NCI-H345 treated with DMSO at 0.1 percent for 48 hours (cell line): ENCODE data around the gene LMCD1.
A peak's percentile ranks its signal among the peaks of the same experiment; 100 is the strongest.

ENCODE experiments used
- DNase-seq: peaks from one replicate; lab custom pipeline; 2025; ENCODE audit not compliant: unreplicated experiment; lab: John Stamatoyannopoulos, UW

LMCD1 gene

GRCh38 chr3:8482960-8483665, 18.5 kb upstream of the LMCD1 start:
- DNase-seq = no peak

DNA sequence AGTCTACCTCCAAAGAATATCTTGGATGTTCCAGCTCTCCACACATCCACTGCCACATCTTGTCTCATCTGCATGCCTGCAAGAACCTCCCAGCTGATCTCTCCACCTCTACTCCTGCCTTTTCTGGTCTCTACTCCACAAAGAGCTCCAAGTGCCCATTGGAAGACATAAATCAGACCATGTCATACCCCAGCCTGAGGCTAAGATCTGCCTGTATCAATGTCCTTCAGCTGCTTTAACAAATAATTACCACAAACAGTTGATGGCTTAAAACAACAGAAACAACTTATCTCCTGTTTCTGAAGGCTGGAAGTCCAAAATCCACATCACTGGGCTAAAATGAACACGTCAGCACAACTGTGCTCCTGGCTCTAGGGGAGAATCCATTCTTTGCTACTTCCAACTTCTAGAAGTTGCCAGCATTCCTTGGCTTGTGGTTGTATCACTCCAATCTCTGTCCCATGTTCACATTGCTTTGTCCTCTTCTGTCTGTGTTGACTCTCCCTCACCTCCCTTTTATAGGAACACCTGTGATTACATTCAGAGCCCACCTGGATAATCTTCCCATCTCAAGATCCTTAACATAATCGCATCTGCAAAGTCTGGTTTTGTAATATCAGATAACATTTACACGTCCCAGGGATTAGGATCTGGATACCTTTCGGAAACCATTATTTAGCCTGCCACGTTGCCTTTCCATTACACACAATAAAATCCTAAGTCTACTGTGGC, 17.0 kb upstream of the LMCD1 start:
- DNase-seq = no peak

DNA sequence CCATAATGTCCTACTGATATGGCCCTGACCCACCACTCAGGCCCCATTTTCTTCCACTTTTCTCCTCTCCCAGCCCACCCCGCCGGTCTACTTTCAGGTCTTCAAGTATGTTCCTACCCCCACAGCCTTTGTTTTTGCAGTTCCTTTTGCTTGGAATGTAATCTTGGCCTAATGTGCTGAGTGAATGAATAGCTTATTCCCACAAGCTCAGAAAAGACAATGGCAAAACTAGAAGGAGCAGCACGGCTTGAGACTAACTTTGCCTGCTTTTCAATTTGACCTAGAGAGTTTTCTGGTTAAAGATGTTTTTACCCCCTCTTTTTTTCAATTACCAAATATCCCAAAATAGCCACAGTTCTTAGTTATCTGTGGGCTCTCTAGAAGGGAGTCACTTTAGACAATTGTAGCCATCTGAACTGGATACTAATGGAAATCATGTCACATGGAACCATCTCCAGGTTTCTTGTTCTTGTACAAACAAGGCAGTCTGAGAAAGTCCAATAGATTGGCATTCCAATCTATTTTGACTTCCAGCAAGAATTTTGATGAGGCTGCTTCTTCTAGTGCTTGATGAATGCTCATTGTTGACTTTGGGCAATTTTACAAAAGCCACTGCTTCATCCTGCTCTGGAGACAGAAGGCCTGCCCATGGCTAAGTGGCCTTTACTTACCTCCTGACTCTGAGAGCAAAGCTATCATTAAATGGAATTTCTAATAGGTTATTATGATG, 16.3 kb upstream of the LMCD1 start:
- no peak for DNase-seq

GRCh38 chr3:8485943-8486342, 15.7 kb upstream of the LMCD1 start:
- DNase-seq = no peak

DNA sequence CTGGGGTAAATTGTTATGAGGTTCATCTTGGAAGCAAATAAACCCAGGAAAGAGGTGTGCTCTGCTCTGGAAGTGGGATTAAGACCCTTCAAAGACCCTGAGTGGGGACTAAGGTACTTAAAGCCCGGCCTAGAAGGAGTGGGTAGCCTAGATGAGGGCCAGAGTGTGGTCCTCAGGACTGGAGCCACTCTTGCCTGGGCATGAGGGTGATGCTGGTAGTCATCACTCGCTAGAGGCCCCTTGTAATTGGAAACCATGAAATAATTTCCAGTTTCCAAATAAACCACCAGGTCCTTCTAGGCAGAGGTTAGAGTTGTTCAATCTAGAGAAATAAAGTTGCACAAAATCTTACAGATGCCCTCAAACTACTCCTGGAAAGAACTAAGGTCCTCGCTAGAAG, 15.2 kb upstream of the LMCD1 start:
- no peak for DNase-seq

DNA sequence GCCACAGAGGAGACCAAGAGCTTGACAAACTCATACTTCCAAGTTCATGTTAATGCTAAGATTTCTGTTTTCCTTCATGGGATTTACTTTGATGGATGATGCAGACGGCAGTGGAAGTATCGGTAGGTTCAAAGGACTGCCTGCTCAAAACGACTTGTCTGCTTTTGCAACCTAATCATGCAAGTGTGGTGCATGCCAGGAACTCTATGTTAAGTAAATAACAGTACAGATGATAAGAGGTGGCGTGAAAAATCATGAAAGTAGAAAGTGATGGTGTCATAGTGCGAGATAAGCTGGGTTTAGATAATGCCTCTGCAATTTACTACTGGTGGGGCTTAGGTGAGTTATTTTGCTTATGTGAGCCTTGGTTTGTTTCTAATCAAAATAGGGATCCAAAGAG, 14.7 kb upstream of the LMCD1 start:
- DNase-seq = no peak

GRCh38 chr3:8488411-8488810, 13.2 kb upstream of the LMCD1 start:
- DNase-seq = no peak

DNA sequence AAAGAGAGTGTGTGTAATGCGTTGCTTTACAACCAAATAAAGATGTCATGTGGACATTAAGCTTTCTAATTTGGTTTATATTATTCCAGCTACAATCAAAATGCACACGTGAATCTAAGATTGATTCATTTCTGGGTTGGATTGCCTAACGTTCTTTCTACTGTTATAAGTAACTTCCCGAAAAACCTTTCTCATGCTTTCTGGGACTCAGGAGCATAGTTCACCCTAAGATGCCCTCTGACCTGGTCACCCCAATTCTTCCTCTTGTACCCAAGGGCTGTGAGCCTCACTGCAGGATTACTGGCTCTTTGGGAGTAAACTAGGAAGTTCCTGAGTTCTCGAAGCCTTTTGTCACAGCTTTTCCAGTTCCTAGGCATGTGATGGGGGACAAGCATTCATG, 12.7 kb upstream of the LMCD1 start:
- no peak for DNase-seq

GRCh38 chr3:8489278-8489792, 12.3 kb upstream of the LMCD1 start:
- DNase-seq = peak; percentile 34

GRCh38 chr3:8490079-8490552, 11.5 kb upstream of the LMCD1 start:
- no peak for DNase-seq

- no peak for DNase-seq
Observed at GRCh38 chr3:8491271-8492144, 10.1 kb upstream of the LMCD1 start.

- no peak for DNase-seq
Observed at GRCh38 chr3:8492744-8493511, 8.7 kb upstream of the LMCD1 start.

DNA sequence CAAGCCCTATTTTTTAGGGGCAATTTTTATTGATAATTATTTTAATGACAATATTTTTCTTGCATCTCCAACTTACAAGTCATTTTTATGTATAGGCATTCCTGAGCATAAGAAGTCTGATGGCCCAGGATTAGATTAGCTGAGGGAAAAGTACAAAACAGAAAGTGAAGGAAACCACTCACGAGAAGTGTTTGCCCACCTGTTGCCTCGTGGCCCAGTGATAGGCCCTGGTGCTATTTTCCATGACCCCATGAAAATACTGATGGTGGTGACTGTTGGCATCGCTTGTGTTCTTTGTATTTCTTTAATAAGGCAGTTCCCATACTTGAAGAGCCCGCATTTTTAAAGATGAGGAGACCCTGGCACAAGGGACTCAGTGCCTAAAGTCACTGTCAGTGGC, 7.9 kb upstream of the LMCD1 start:
- no peak for DNase-seq

GRCh38 chr3:8494327-8494726, 7.3 kb upstream of the LMCD1 start:
- no peak for DNase-seq

DNA sequence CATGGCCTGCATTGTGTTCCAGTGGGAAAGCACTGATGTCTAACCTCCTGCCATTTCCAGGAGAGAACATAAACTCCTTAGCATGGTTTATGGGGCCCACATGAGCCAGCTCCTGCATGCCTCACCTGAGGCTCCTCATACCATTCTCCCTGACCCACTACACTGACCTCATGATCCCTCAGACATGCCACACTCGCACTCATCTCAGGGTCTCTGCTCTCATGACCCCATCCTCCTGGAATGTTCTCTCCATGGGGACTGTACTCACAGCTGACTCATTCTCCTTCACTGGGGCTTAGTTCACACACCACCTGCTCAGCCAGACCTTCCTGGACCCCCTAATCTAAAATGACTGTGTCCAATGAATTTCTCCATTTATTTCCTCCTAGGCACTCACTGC, 4.0 kb upstream of the LMCD1 start:
- no peak for DNase-seq

DNA sequence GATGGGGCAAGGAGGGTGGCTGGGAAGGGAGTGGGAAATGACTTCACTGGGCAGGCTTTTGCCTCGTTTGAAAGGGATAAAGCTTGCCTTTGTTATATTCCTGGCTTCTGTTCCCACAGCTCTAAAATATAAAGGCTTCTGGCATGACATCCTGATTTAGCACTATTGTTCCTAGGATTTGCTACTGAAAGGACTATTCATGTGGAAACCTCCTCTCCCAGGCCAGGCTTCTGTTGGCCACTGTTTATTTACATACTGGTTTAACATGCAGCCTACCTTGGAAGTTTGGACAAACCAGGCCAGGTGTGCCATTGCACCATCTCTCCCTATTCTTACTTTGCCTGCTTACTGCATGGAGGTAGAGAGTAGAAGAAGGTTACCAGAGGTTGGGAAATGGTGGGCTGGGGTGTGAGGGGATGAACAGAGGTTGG, 2.4 kb upstream of the LMCD1 start:
- DNase-seq = peak; percentile 18

DNA sequence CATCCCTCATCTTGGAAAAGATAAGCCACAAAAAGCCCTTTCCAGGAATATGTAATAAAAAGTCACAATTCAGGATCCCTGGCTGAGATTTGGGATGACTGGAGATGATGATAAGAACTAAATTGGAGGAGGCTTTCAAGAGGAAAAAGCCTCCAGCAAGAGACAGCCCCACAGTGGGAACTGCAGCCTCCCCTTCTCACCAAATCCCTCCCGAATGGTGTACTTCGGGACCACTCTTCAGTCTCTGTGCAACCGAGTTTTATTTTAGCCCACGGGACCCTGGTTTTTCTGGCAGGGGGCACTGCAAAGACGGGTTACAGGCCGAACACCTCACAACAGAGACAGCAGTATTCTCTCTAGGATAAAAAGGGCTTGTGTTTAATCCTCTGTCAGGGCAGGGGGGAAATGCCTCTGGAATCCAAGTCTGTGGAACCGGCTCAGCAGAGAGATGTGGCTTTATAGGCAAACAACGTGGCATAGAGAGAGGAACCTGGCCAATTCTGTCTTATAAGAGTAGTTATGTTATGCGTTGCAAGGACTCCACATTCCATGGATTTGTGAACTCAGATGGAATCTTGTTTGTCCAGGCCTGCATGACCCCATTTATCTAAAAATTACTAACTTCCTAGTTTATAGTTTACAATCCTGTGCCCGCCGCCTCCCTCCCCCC, 1.2 kb upstream of the LMCD1 start:
- DNase-seq = no peak

GRCh38 chr3:8500989-8501370, 643 bp upstream of the LMCD1 start:
- DNase-seq = no peak

GRCh38 chr3:8503461-8503860, 1.8 kb downstream of the LMCD1 start:
- no peak for DNase-seq
